ENCODE data around the gene EML5. TPM values are rescaled to one million over a fixed set of nuclear protein-coding genes. Genes with fewer than 3 reads are reported as not detected.

Gene EML5
- total and polyA plus RNA-seq, 2 experiments from 2014 or later, result 0.18 to 1.6 TPM

- TF ChIP-seq ZNF462 (CRISPR knock-in tag; IDR thresholded peaks at IDR 0.05) (no peak), POLR2AphosphoS5 (IDR thresholded peaks at IDR 0.05; ENCODE audit: low read depth) (no peak)
These were observed 193.4 kb downstream of the EML5 start (continued) for GRCh38 chr14:88599326-88599725.

- H2AFZ ChIP-seq, result no peak overlapping the region
- peaks cover 66% of the 10 kb centered on the region for H3K36me3 Mint-ChIP-seq (ENCODE audit: low read depth)
- no peak for ATAC-seq
- TF ChIP-seq NANOG (IDR thresholded peaks at IDR 0.05; ENCODE audit: borderline replicate concordance) (no peak), CTCF (conservative IDR thresholded peaks at IDR 0.05; ENCODE audit: low read depth in 2 of 2) (no peak), JUNB (IDR thresholded peaks at IDR 0.05; ENCODE audit: unreplicated experiment) (no peak), CREB1 (CRISPR knock-in tag; IDR thresholded peaks at IDR 0.05; ENCODE audit: low read depth) (no peak), ZNF114 (CRISPR knock-in tag; IDR thresholded peaks at IDR 0.05) (no peak), EZH2 (IDR thresholded peaks at IDR 0.05; ENCODE audit: low read depth, unreplicated experiment) (no peak), EZH2phosphoT487 (IDR thresholded peaks at IDR 0.05; ENCODE audit: unreplicated experiment) (no peak), STAT1 (IDR thresholded peaks at IDR 0.05; ENCODE audit: unreplicated experiment) (no peak), ETS1 (IDR thresholded peaks at IDR 0.05) (no peak), ZNF331 (CRISPR knock-in tag; IDR thresholded peaks at IDR 0.05; ENCODE audit: low read depth) (no peak), REST (IDR thresholded peaks at IDR 0.05; ENCODE audit: unreplicated experiment) (no peak), POLR2AphosphoS5 (IDR thresholded peaks at IDR 0.05; ENCODE audit: low read depth) (no peak)
These were observed 194.6 kb downstream of the EML5 start for GRCh38 chr14:88598097-88598675.

More at GRCh38 chr14:88598097-88598675, 194.6 kb downstream of the EML5 start:
- Mint-ChIP-seq H3K27ac (peak overlapping the region; percentile 26; the same call in 1 of the 2 replicates), H3K4me3 (no peak overlapping the region), H3K4me1 (peaks cover 6% of the 10 kb centered on the region; the same call in 2 of the 3 replicates), H3K27me3 (ENCODE audit: insufficient read depth, low read depth, poor library complexity) (peaks cover 2% of the 10 kb centered on the region), H3K9me3 (no peaks in the 10 kb centered on the region)
- Histone ChIP-seq H3K4me3 (no peak overlapping the region), H3K4me2 (no peak overlapping the region), H3K4me1 (ENCODE audit: insufficient read depth) (no peaks in the 10 kb centered on the region), H4K20me1 (replicated peaks; ENCODE audit: insufficient read depth) (no peaks in the 10 kb centered on the region; the same call in 1 of the 2 replicates), H3K9me2 (ENCODE audit: insufficient read depth) (no peaks in the 10 kb centered on the region), H3F3A (replicated peaks; ENCODE audit: low read depth) (no peaks in the 10 kb centered on the region), H3K27me3 (ENCODE audit: insufficient read depth) (no peaks in the 10 kb centered on the region), H3K27ac (ENCODE audit: low read depth) (no peak overlapping the region), H3K36me3 (ENCODE audit: insufficient read depth) (peaks cover 26% of the 10 kb centered on the region), H3K79me2 (replicated peaks; ENCODE audit: insufficient read depth) (0 out of 2 replicates have a peak, but pooled peaks cover 5% of the 10 kb centered on the region)
- no peak for DNase-seq (ENCODE audit: low spot score)

All from GM23338 (cell line).